Islet of Langerhans (tissue), 1 donor: ENCODE data around the gene DNAI1.

Source experiments
- FAIRE-seq: peaks from one replicate; lab custom pipeline; 2011; peaks lifted over from hg19 to GRCh38; lab: Jason Lieb, UNC

DNAI1 gene

DNA sequence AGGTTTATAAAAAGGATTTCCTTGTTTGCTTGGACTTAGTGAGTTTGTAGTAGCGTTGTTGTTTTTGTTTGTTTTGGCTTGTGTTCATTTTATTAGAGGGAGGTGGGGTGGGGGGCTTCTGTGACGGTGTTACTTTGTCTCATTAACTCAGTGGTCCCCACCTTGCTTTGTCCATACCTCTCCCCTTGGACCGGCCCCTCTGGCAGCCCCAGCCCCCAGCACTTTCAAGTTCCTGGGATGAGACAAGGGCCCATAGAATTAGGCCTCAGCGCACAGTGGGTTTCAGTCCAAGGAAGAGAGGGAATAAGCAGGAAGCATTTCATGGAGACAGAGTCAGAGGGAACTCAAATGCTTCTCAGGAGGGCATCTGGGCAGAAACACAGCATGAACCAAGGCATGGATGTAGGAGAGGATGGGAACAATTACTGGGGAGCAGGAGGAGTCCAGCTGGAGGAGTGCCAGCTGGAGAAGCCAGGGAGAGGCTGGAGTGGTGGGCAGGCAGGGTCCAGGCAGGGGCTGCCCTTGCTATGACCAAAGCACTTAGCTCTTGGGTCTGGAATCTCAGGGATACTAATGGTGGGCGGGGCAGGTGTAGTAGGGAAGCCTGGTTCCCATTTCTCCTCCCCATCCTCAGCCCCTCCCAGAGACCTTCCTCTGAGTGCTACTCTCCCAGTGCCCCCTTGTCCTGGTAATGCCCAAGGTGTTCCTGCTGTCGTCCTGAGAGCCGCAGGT, 87.7 kb downstream of the DNAI1 start:
- no peak for FAIRE-seq

DNA sequence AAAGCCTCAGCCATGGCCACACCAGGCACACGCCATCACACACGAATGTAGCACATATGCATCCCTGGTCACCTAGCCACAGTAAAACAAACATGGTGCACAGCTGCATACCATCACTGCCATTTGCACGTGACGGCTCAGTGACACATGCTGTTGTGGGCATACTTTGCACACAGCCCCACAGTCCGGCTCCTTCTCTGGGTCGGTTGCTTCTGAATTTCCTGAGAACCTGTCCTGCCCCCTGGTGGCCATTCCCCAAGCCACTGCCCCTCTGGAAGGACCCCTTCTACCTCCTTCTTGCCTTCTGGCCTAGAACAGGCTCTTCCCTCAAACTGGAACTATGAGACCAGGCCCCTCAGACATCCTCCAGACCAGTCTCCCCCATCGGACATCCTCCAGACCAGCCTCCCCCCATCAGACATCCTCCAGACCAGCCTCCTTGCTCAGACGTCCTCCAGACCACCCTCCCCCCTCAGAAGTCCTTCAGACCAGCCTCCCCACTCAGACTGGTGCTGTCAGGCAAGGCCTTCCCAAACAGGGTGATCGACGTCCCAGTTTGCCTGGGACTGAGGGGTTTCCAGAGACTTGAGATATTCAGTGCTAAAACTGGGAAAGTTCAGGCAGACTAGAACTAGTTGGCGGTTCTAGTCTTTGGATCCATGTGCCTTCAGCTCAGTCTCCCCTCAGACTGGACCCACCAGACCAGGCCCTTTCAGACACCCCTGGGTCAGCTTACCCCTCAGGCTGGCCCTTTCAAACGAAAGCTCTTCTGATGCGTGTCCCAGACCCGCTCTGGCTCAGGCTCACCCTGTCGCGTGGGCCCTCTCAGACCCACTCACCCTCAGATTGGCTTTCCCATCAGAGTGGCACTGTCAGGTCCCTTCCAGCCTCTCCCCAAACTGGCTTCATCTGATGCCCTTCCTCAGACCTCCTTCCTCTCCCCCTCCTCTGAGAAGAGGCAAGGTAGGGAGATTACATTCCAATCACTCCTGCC, 88.5 kb downstream of the DNAI1 start:
- FAIRE-seq, result no peak

DNA sequence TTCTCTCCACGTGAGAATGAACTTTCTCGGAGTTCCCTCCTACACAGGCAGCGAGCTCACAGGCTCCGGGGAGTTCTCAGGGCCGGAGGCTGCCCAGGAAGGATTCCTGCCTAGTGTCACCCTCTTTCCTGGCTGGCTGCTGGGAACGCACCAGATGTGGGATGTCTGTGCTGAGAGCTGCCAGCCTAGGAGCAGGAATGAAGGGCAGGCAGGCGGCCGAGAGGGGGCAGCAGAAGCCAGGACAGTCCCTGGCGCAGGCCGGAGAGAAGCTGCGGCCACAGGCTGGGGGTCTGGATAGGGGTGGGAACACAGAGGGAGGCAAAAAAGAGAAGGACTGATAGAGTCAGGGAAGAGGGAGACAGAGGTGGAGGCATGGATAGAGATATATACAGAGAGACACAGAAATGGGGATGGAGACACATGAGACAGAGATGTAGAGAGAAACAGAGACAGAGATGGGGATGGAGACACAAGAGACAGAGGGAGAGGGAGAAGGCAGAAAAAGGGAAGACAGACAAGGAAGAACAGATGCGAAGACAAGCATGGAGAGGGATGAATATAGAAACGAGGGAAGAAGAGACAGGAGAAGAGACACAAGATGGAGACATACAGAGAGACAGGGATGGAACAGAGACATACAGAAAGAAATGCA, 89.5 kb downstream of the DNAI1 start:
- no peak for FAIRE-seq

DNA sequence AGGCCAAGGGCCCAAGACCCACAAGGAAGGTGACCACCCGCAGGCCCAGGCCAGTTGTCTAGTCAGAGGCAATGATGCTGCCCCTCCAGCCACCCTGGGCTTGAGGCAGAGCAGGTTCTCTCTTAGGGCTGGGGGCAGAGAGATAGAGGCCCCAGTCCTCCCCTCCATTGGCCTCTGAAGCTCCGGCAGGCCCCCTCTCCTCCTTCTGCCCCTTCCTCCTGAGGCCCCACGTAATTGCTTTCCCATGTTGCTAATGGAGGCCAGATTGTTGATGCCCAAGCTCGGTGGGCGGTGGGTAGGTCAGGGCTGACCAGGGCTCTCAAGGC, 90.8 kb downstream of the DNAI1 start:
- no peak for FAIRE-seq

DNA sequence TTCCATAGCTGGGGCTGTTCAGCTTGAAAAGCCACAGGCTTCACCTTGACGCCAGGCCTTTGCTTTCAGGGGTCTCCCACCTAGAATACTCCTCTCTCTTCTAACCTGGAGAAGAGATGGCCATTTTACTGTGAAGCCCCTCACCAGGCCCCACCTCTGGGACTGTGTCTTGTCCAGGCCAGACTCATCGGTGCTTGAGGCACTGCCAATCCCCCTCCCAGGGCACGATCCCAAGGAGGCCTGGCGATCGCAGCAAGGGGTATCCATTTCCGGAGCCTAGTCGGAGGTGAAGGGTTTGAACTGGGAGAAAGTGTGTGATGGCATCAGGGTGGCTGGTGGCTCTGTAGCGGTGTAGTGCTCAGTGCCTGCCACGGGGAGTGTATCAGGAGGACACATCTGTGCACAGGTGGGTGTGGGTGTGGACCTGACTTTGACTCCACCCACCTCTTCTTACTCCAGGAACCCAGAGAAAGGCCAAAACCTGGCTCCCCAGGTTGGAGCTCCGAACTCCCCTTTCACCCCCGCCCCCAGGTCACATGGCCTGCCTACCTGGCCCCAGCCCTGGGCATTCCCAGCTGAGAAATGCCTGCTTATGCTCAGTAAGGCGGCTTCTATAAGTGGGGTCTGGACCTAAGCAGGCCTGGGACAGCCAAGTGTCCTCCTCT, 91.5 kb downstream of the DNAI1 start:
- FAIRE-seq, result no peak

DNA sequence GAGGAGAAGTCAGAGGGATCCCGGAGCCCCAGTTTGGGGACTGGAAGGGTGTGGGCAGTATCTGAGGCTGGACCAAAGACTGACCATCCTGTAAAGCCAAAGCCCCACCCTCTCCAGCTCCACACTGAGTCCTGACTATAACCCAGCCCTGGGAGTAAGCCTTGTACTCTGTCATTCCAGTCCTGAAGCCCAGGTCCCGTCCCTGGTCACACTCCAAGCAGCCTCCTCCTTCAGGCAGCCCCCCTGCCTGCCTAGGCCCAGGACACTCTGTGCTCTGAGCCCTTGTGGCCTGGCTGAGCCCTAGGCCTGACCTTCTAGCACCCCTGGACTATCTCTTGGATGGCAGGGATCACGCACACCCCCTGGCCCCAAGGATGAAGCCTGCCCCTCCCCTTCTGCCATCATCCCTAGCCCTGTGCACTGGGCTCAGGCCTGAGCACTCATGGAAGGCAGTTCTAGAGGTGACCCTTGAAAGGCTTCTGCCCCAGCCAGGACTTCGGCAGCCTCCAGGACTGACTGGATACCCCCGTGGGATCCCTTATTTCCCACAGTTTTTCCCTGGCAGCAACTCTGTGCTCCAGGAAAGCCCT, 92.2 kb downstream of the DNAI1 start:
- no peak for FAIRE-seq

DNA sequence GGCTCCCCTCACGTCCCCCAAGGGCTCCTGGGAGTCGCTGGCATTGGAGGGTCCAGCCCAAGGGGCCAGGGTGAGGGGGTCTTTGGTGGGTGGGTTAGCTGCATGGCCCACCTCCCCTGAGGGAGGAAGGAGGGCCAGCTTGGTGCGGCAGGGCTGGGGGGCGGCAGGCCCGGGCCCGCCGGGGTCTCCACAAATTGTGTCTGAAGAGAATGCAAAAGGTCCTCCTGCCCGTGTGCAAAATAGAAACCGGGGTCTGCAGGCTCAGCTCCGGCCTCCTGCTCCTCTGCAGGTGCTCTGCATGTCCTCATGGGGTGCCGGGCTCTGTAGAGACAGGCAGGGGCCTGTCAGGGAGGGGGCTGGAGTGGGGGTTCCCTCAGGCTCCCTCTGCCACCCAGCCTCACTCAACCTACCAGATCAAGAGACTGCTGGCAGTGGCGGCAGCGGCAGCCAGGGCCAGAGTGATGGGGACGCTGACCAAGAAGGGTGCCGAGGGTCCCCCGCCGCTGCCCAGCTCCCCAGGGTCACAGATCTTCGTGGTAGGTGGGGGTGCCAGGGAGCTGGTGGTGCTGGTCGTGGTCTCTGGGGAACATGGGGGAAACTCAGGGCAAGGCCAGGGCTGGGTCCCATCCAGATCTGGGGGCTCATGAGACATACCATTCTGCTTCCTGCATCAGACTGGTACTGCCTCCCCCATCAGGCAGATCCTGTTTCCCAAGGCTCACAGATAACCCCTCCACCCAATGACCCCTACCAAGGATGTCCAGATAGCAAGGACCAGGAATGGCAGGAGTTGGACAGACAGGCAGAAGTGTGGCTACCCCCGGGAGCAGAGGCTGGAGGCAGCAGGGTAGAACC, 93.4 kb downstream of the DNAI1 start:
- no peak for FAIRE-seq

DNA sequence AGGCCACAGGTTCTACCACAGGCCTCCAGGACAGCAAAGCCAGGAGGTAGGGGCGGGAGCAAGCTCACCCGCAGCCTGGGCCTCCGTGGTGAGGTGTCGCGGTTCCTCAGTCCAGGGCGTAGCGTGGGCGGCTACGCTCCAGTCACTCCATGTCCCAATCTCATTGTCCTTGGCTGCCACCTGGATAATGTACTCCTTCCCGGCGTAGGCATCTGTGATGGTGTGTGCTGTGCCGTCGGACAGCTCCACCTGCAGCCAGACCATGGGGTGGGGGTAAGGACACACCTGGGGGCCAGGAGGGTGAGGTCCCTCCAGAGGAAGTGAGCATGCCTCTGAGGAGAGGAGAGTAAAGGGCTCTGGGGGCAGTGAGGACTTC, 94.0 kb downstream of the DNAI1 start:
- FAIRE-seq, result no peak

DNA sequence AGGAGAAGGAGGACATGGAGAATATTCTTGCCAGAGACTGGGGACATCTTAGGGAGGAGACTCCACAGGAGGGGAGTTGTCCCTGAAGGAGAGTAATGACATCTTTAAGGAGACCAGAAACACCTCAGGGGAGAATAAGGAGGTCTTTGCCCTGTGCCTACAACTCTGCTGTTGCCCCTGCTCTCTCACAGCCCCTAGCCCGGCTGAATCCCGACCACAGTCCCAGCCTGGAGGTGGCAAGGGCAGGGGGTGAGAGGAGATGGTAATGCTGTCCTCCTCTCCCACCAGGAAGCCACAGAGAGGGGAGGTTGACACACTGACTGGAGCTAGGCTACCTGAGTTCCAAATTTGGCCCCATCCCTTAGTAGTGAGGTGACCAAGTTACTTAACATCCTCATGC, 94.4 kb downstream of the DNAI1 start:
- no peak for FAIRE-seq

DNA sequence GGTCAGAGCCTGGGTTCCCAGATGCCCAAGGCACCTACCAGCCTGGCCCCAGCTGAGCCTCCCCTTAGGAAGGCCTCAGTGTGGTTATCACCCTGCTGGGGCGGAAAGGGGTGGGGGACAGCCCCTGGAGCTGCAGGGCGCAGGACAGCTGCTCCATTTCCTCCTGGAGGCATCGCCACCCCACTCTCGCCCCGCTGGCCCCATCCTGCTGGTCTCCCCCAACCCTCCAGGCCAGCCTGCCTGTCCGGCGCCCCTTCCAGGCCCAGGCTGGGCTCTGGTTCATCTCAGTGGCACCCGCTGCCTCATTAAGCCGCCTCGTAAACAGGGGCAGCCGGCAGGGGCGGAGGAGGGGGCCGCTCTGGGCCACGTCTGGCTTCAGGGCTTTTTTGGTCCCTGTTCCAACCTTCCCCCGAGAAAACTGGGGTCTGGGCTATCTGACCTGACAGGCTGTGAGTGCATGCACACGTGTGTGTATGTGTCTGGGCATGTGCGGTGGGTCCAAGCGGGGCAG, 95.0 kb downstream of the DNAI1 start:
- no peak for FAIRE-seq

DNA sequence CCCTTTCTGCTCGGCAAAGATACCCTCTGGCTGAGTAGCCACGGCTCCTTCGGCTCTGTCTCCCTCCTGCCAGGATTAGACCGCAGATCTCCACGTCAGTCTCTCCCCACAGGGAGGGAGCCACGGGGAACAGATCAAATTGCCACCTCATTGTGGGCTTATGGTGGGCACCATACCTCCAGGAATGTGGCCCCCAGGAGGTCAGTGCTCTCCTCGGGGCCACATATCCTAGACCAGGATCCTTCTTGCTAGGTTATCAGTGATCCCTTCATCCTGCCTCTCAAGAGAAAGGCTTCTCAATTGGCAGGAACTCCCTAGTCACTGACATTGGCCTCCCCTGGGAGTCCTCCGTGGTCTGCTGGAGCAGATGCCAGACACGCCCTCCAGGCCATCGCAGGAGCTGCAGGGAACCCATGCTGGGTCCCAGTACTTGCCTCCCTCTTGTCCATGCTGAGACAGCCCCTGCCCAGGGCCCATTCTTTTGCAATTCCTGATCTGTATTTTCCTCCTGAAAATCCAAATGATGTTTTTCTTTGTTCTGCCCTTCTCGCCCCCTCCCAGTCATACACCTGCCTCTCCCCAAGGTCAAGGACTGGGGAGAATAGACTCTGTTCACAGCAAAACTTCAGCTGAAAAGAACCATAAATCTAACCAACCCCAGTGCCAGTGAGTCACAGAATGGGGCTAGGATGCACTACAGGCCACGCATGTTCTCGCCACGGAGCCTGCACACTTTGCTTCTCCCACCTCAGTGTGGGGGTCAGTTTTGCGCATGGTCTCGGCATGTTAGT, 95.8 kb downstream of the DNAI1 start:
- FAIRE-seq, result no peak

DNA sequence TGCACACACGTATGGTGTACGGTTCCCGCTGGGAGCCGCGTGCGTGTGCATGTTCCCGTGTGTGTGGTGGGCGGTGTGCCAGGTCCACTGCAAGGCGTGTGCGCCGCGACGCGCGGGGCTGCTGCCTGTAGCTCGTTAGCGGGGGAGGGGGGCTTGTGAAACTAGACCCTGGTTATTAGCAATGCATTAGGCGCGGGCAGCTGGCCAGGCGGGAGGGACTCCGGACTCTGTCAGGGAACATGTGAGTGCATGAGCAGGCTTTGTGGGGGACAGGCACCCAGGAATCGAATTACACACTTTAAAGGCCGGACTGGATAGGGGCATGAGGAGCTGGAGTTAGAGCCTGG, 96.4 kb downstream of the DNAI1 start:
- FAIRE-seq, result no peak

DNA sequence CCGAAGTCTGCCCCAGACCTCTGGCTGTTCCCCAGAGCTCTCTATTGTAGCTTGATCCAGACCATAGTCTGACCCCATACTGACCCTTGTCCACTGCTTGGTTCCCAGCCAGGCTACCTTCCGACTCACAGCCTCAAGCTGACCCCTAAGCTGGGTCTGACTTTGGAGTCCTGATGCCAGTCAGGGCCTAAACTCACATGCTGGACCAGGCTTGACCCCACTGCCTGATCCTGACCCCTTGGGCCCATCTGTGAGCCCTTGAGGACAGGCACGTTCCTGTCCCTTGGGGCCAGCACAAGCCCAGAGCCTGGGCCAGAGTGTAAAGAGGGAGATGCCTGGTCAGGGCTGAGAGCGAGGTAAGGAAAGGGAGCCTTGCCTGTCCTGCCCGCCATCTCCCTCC, 96.9 kb downstream of the DNAI1 start:
- FAIRE-seq, result no peak

DNA sequence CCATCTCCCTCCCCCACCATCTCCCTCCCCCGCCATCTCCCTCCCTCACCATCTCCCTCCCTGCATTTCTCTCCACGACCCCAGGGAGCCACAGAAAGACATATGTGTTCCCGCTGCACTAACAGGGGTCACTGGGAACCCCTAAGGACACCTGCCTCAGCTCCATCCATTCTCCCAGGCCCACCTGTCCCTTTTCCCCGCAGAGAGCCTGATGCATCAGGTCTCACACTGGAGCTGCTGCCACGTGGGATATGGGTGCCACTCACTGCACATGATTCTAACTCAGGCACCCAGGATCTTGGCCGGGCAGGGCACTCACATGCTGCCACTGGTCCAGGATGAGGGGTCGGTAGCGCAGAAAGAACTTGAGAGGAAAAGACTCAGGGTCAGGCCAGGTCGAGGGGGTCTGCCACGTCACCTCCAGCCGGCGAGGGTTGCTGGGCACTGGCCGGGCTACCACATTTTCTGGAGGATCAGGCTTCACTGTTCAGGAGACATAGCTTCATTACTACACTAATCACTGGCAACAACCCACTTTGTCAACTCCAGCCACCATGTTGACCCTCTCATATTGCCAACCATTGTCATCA, 97.4 kb downstream of the DNAI1 start:
- no peak for FAIRE-seq

DNA sequence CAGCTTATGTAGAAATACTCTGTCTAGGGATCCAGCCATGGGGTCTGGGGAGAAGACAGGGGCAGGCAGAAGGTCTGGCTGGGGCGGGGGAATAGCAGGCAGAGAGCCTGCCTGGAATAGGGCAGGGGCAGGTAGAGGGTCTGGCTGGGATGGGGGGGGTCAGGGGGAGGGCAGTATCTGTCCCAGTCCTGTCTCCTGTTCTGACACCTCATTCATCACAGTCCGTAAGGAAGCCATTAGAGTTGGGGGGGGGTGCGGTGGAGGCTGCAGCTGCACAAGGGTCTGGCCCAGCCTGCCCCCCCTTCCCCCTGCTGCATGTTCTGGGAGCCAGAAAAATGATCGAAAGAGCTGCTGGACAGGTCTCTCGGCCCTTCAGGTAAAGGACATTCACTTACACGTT, 98.3 kb downstream of the DNAI1 start:
- FAIRE-seq, result no peak

DNA sequence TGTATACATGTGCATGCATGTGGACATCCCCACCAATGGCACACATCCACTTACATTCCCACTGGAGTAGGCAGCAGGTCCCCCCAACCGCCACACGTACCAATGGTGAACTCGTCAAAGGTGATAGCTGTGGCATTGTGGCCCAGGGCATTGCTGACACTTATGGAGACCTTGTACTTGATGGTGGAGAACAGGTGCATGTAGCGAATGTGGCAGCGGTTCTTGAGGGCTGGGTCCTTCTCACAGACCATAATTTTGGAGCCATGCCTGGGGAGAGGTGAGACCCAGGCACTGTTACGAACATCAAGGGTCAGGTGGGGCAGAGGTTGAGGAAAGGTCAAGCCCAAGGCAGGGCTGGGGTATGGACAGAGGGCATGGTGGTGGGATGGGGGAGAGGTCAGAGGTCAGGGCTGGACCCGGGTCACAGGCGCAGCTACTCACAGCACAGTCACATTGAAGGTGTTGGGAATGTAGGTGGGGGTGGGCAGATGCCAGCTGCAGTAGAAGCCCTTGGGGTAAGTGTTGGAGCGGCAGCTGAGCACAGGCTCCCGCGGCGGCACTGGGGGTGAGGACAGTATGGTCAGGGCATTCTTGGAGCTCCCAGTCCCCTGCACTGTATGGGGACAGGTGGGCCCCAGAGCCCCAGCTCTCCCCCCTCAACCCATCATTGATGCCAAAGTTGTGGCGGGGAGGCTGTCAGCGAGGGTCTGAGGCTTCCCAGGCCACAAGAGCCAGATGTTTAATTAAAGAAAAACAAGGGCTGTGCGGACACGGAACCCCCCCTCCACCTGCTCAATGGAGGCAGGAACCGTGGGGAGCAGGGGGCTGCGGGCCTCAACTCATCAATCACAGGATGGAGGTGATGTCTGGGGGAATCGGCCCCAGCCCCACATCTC, 99.1 kb downstream of the DNAI1 start:
- FAIRE-seq, result no peak

DNA sequence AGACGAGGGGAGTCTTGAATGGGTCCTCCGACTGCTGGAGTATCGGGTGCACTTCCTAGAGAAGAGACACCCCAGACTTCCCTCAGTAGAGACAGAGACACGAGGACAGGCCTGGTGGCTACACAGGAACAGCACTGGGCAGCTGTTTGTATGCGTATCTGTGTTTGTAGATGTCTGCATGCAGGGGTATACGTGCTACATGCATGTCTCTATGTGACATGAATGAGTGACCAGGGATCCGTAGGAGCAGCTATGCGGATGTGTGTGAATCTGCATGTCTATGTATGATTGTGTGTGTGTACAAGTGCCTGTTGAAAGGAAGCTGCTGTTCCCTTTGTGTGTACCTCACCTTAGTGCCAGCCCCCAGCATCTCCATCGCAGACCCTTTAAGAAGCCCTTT, 99.8 kb downstream of the DNAI1 start:
- FAIRE-seq, result no peak

DNA sequence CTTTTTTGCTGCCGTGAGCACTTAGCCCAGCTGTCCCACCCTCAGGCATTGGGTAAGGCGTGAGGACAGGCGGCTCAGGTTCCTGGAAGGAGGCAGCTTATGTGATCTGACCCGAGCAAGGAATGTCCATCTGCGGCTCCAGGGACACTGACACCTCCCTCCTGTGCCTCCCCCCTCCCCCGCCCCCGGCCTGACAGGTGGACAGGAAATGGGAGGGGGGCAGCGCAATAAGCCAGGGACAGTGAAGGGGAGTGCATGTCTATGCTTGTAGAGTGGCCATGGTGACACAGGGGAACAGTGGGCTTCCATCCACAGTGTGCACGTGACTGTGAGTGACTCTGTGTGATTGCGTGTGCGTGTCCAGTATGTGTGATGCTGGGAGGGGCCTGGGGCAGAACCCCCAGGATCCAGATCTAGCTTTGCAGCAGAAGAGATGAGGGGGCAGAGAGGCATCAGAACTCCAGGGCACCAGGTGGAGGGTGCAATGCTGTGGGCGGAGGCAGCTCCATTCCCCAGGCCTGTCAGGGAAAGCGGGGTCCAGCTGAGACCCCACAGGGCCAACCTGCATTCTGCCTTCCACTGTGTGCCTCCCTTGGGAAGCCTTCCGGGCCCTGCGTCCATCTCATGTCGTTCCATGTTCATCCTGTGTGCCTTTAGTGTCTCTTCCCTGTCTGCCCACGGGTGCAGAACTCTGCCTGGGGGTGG, 100.5 kb downstream of the DNAI1 start:
- FAIRE-seq, result no peak
